Measurements from ENCODE around the gene HIRIP3.
"Not testable (repeated sequence)": the region's sequence is repeated elsewhere in the genome, so short reads cannot be mapped to it uniquely, and the experiment has no call there.

The HIRIP3 gene

GRCh38 chr16:29995324-29995910 lies at the start of gene HIRIP3:
Gene HIRIP3 (minus strand): TSS chr16:29995617. CDS start chr16:29995605, 12 bp downstream.
- CTCF ChIA-PET = interaction anchor here (1.0 to 3.3 kb wide), 5 partner anchors 10 to 97 kb away, joined by 3 to 23 read pairs (median 4); partner anchors contain the start of genes TAOK2 and TLCD3B
- no peak for TF ChIP-seq CTCF (IDR thresholded peaks at IDR 0.05; ENCODE audit: insufficient read depth, low read length, missing control alignments)

GRCh38 chr16:30041841-30042240 lies 46.4 kb upstream of the HIRIP3 start:
- no peak for TF ChIP-seq CTCF (IDR thresholded peaks at IDR 0.05; ENCODE audit: insufficient read depth, low read length, missing control alignments)
- ChIA-PET CTCF (interaction anchor here (0.9 to 4.6 kb wide), 9 partner anchors 9 to 368 kb away, joined by 3 to 38 read pairs (median 6); partner anchors contain the start of genes TBX6 and TLCD3B), POLR2A (no interaction called here)
- no peak overlapping the region for H3K4me3 ChIP-seq (ENCODE audit: low read depth, low read length)
- DNase-seq (ENCODE audit: low read depth, low spot score) = no peak

More at GRCh38 chr16:29995324-29995910, at the start of gene HIRIP3:
- DNase-seq (ENCODE audit: low read depth, low spot score) = no peak
- POLR2A ChIA-PET = interaction anchor here (1.4 to 2.9 kb wide), 2 partner anchors 10 to 22 kb away, joined by 4 to 18 read pairs; partner anchors contain the start of gene TAOK2
- peak within 1 kb of the TSS; percentile 93 for H3K4me3 ChIP-seq (ENCODE audit: low read depth, low read length)

GRCh38 chr16:30040690-30041089 lies 45.3 kb upstream of the HIRIP3 start:
- POLR2A ChIA-PET = not testable (repeated sequence)
- CTCF ChIA-PET = interaction anchor here (0.6 to 4.6 kb wide), 8 partner anchors 9 to 602 kb away, joined by 3 to 38 read pairs (median 3); partner anchors contain the start of genes TBX6 and TLCD3B

GRCh38 chr16:30040221-30040620 lies 44.8 kb upstream of the HIRIP3 start:
- no peak overlapping the region for H3K4me3 ChIP-seq (ENCODE audit: low read depth, low read length)
- TF ChIP-seq CTCF (IDR thresholded peaks at IDR 0.05; ENCODE audit: insufficient read depth, low read length, missing control alignments) = no peak
- ChIA-PET CTCF (interaction anchor here (0.6 to 2.6 kb wide), 7 partner anchors 8 to 52 kb away, joined by 3 to 10 read pairs (median 4); partner anchors contain the start of genes TBX6 and TLCD3B), POLR2A (no interaction called here)
- no peak for DNase-seq (ENCODE audit: low read depth, low spot score)

More at GRCh38 chr16:30040690-30041089, 45.3 kb upstream of the HIRIP3 start:
- DNase-seq (ENCODE audit: low read depth, low spot score); H3K4me3 ChIP-seq (ENCODE audit: low read depth, low read length): not testable (repeated sequence)

GRCh38 chr16:30033270-30033669 lies 37.9 kb upstream of the HIRIP3 start:
- DNase-seq (ENCODE audit: low read depth, low spot score) = no peak
- ChIA-PET CTCF (interaction anchor here (1.0 to 4.2 kb wide), 18 partner anchors 8 to 349 kb away, joined by 3 to 41 read pairs (median 8); partner anchors contain the start of genes ASPHD1, C16orf92, MVP and PRRT2), POLR2A (no interaction called here)
- no peak for TF ChIP-seq CTCF (IDR thresholded peaks at IDR 0.05; ENCODE audit: insufficient read depth, low read length, missing control alignments)
- H3K4me3 ChIP-seq (ENCODE audit: low read depth, low read length) = no peak overlapping the region

GRCh38 chr16:30032083-30032819 lies 36.8 kb upstream of the HIRIP3 start:
- no peak for DNase-seq (ENCODE audit: low read depth, low spot score)
- CTCF ChIA-PET = interaction anchor here (0.7 to 4.2 kb wide), 43 partner anchors 7 to 380 kb away, joined by 3 to 41 read pairs (median 5); partner anchors contain the start of genes ASPHD1, C16orf92, HIRIP3 and KIF22
- POLR2A ChIA-PET = no interaction called here
- TF ChIP-seq CTCF (IDR thresholded peaks at IDR 0.05; ENCODE audit: insufficient read depth, low read length, missing control alignments) = peak; percentile 77
- H3K4me3 ChIP-seq (ENCODE audit: low read depth, low read length) = no peak overlapping the region

Measured in AG04449 (cell line).